Activated CD4-positive, alpha-beta T cell treated with anti-CD3 and anti-CD28 coated beads for 48 hours (primary cell): ENCODE results near the gene KRT33A.

ENCODE experiments used
- DNase-seq: peaks from one replicate; pipeline ENCODE4 v3.0.0-alpha.2; 2020

The KRT33A gene

GRCh38 chr17:41301204-41301790 lies 49.3 kb downstream of the KRT33A start:
- DNase-seq, result no peak

DNA sequence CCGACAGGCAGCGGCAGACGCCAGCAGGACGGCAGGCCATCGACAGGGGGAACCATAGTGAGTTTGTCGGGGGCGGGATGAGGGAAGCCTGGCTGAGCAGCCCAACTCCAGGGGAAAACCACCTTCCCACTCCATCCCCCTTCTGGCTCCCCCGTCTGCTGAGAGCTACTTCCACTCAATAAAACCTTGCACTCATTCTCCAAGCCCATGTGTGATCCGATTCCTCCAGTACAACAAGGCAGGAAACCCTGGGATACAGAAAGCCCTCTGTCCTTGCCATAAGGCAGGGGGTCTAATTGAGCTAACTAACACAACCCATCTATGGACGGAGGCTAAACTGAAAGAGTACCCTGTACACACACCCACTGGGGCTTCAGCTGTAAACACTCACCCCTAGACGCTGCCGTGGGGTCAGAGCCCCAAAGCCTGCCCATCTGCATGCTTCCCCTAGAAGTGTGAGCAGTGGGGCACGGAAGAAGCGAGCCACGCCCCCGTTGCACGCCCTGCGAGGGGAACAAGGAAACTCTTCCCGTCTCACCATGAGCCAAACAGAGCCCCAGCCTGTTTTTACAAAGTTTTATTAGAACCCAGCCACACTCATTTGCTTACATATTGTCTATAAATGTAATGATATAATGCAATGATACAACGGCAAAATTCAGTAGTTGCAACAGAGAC lies 52.0 kb downstream of the KRT33A start:
- DNase-seq, result no peak

GRCh38 chr17:41296846-41297245 lies 53.8 kb downstream of the KRT33A start:
- DNase-seq, result no peak
